KMS-11 (cell line): ENCODE data around the gene LPA.

Experiments
- H2AFZ ChIP-seq: fragments of 200-600 bp; sonication (generic); 2 replicates; pipeline ENCODE4 v1.6.1; 2016; ENCODE audit warnings: antibody characterized with exemption, mixed run types, low read depth
- H3K27ac ChIP-seq: fragments of 200-600 bp; sonication (generic); 2 replicates; pipeline ENCODE4 v1.6.1; 2016; ENCODE audit warnings: mild to moderate bottlenecking, mixed run types
- H3K27me3 ChIP-seq: fragments of 200-600 bp; sonication (generic); 2 replicates; pipeline ENCODE4 v1.6.1; 2017; ENCODE audit warnings: mild to moderate bottlenecking, low read depth, mixed run types, moderate library complexity; ENCODE audit not compliant: insufficient read depth
- H3K36me3 ChIP-seq: fragments of 200-600 bp; sonication (generic); 2 replicates; pipeline ENCODE4 v1.6.1; 2017; ENCODE audit warnings: mild to moderate bottlenecking, mixed run types; ENCODE audit not compliant: insufficient read depth
- H3K4me1 ChIP-seq: fragments of 200-600 bp; sonication (generic); 2 replicates; pipeline ENCODE4 v1.6.1; 2016; ENCODE audit warnings: mild to moderate bottlenecking, low read depth, mixed run types; ENCODE audit not compliant: poor library complexity, severe bottlenecking
- H3K4me2 ChIP-seq: fragments of 200-600 bp; sonication (generic); 2 replicates; pipeline ENCODE4 v1.7.0; 2016; ENCODE audit warnings: mild to moderate bottlenecking, mixed run types
- H3K4me3 ChIP-seq: fragments of 200-600 bp; sonication (generic); IDR thresholded peaks from 2 replicates; pipeline ENCODE4 v1.6.1; 2017; ENCODE audit warnings: low read depth, low read length, mixed read lengths; ENCODE audit not compliant: insufficient read depth
- H3K79me2 ChIP-seq: fragments of 200-600 bp; sonication (generic); 2 replicates; pipeline ENCODE4 v1.6.1; 2016; ENCODE audit warnings: low read depth, mixed run types; ENCODE audit not compliant: insufficient read depth
- H3K9ac ChIP-seq: fragments of 200-600 bp; sonication (generic); 2 replicates; pipeline ENCODE4 v1.6.1; 2016; ENCODE audit warnings: mild to moderate bottlenecking, mixed run types
- H4K20me1 ChIP-seq: fragments of 200-600 bp; sonication (generic); 2 replicates; pipeline ENCODE4 v1.6.1; 2016; ENCODE audit warnings: mild to moderate bottlenecking, mixed run types; ENCODE audit not compliant: insufficient read depth
- TF ChIP-seq, protein P1 (sequence below): fragments of 200-600 bp; sonication (generic); conservative IDR thresholded peaks from 2 replicates; pipeline ENCODE4 v1.6.1; 2017; ENCODE audit warnings: low read depth, mild to moderate bottlenecking, antibody characterized with exemption, low read length, moderate library complexity, mixed read lengths

The LPA gene

GRCh38 chr6:160494576-160494975, 169.5 kb downstream of the LPA start:
- no peak overlapping the region for H2AFZ ChIP-seq
- H3K27me3 ChIP-seq = no peaks in the 10 kb centered on the region
- H3K79me2 ChIP-seq = no peaks in the 10 kb centered on the region
- no peak overlapping the region for H3K9ac ChIP-seq
- H3K36me3 ChIP-seq = no peaks in the 10 kb centered on the region
- no peaks in the 10 kb centered on the region for H3K4me1 ChIP-seq
- no peak overlapping the region for H3K27ac ChIP-seq
- H3K4me2 ChIP-seq = no peak overlapping the region
- H4K20me1 ChIP-seq = no peaks in the 10 kb centered on the region
- H3K4me3 ChIP-seq = no peak overlapping the region
- TF ChIP-seq, protein P1, sequence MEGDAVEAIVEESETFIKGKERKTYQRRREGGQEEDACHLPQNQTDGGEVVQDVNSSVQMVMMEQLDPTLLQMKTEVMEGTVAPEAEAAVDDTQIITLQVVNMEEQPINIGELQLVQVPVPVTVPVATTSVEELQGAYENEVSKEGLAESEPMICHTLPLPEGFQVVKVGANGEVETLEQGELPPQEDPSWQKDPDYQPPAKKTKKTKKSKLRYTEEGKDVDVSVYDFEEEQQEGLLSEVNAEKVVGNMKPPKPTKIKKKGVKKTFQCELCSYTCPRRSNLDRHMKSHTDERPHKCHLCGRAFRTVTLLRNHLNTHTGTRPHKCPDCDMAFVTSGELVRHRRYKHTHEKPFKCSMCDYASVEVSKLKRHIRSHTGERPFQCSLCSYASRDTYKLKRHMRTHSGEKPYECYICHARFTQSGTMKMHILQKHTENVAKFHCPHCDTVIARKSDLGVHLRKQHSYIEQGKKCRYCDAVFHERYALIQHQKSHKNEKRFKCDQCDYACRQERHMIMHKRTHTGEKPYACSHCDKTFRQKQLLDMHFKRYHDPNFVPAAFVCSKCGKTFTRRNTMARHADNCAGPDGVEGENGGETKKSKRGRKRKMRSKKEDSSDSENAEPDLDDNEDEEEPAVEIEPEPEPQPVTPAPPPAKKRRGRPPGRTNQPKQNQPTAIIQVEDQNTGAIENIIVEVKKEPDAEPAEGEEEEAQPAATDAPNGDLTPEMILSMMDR = no peak

GRCh38 chr6:160489091-160489490, 175.0 kb downstream of the LPA start:
- Histone ChIP-seq H3K4me3 (no peak overlapping the region), H3K36me3 (no peaks in the 10 kb centered on the region), H3K27ac (no peak overlapping the region), H3K9ac (no peak overlapping the region), H3K4me1 (no peaks in the 10 kb centered on the region), H3K27me3 (no peaks in the 10 kb centered on the region), H3K79me2 (no peaks in the 10 kb centered on the region), H3K4me2 (no peak overlapping the region), H4K20me1 (no peaks in the 10 kb centered on the region), H2AFZ (no peak overlapping the region)
- TF ChIP-seq, protein P1 = no peak

- Histone ChIP-seq H3K4me1 (no peaks in the 10 kb centered on the region), H3K4me3 (no peak overlapping the region), H3K9ac (no peak overlapping the region), H3K27me3 (no peaks in the 10 kb centered on the region), H3K27ac (no peak overlapping the region), H3K79me2 (no peaks in the 10 kb centered on the region), H3K36me3 (no peaks in the 10 kb centered on the region), H3K4me2 (no peak overlapping the region), H4K20me1 (no peaks in the 10 kb centered on the region), H2AFZ (no peak overlapping the region)
- TF ChIP-seq, protein P1 = no peak
Observed at GRCh38 chr6:160487116-160487515, 177.0 kb downstream of the LPA start.
